ENCODE data around the gene SRPK2.
"Not testable (repeated sequence)": the region's sequence is repeated elsewhere in the genome, so short reads cannot be mapped to it uniquely, and the experiment has no call there.

The SRPK2 gene

DNA sequence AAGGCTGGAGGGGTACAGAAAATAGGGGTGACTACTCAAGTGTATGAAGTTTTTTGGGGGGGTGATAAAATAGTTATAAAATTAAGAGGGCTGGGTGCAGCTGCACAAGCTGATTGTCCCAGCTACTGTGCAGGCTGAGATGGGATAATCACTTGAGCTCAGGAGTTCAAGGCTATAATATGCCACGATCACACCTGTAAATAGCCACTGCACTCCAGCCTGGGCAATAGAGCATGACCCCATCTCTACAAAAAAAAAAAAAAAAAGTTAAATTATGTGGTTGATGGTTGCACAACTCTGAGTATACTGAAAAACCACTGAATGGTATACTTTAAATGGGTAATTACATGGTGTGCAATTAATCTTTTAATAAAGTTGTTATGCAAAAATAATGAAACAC lies 172.9 kb downstream of the SRPK2 start:
- DNase-seq = no peak

DNA sequence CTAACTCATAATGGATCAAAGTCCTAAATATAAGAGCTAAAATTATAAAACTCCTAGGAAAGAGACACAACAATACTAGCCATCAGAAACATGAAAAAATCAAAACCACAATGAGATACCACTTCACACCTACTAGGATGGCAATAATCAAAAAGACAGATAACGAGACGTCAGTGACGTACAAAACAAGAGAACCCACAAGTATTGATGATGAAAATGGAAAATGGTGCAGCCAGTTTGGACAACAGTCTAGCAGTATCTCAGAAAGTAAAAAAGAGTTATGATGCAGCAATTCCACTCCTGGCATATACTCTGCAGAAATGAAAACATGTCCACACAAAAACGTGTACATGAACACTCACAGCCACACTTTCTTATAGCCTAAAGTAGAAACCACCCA lies 173.5 kb downstream of the SRPK2 start:
- no peak for DNase-seq

DNA sequence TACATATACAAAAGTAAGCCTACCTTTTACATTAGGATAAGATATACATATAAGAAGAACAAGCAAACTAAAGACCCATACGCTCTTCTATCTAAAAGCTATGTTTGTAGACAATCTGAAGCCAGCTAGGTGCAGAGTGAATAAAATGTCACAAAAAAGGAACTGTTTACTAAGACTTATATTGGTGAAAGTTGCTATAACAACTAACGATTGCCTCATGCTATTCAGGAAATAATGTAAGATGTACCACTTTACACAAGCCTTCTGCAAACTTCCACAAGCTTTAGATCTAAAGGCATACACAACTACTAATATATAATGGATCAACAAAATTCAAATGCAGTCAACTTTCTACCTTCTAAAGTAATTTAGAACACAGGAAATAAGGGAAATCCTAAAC lies 175.1 kb downstream of the SRPK2 start:
- peak; percentile 83 for DNase-seq

DNA sequence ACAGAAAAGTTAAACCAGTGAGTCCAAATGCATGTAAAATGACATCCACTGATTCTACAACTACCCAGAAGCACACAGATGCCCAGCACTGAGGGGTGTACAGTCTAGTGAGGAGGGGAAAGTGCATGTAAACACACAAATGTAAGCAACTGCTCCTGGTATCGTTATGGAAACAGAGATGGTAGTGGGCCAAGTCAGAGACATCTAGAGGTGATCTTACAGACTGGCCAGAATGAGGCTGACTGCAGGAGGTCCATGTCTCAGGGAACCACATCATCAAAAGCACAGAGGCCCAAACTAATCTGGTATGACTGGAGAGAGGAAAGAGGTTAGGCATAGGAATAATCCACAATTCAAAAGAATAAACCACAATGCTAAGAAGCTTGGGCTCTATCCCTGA lies 176.5 kb downstream of the SRPK2 start:
- DNase-seq = no peak

DNA sequence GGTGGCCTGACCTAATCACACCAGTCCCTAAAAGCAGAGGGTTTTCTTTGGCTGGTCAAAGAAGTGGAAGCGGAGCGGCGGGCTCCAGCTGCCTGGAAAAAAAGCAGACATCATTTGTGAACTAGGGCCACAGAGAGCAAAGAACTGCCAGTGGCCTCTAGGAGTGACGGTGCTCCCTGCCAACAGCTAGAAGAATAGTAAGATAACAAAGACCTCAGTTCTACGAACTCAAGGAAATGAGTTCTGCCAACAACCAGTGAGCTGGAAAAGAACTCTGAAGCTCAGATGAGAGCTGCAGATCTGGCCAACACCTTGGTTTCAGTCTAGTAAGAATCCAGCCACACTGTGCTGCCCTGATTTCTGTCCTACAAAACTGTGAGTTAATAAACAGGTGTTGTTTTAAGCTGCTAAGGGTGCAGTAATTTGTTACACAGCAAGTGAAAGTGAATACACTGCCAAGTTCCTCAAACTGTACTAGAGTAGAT lies 178.0 kb downstream of the SRPK2 start:
- peak; percentile 27 for DNase-seq

DNA sequence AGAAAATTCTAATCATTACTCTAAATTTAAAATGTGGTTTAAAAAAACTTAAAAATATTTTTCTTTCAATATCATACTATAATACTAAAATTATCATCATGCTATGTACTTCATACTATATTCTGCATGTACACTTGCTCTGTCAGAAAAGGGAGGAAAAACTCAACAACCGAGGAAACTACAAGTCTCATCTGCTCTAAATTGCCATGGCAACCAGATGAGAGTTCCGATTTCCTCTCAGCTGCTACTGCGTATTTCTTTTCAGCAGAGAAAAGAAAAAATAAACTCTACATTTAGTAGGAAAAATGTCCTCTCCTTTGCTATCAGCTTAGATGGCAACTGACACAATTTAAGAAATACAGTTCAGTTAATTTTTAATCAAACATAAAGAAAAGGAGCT lies 178.9 kb downstream of the SRPK2 start:
- no peak for DNase-seq

DNA sequence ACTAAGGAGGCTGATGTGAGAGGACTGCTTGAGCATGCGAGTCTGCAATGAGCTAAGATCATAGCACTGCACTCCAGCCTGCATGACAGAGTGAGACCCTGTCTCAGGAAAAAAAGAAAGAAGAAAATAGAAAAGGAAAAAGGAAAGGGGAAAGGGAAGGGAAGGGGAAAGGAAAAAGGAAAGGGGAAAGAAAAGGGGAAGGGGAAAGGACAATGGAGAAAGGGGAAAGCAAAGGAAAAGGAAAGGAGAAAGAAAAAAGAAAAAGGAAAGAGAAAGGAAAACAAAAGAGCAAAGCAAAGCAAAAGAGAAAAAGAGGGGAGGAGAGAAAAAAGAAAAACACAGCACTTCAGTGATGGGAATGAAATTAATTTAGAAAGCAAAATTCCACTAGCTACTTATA lies 179.3 kb downstream of the SRPK2 start:
- no peak for DNase-seq

DNA sequence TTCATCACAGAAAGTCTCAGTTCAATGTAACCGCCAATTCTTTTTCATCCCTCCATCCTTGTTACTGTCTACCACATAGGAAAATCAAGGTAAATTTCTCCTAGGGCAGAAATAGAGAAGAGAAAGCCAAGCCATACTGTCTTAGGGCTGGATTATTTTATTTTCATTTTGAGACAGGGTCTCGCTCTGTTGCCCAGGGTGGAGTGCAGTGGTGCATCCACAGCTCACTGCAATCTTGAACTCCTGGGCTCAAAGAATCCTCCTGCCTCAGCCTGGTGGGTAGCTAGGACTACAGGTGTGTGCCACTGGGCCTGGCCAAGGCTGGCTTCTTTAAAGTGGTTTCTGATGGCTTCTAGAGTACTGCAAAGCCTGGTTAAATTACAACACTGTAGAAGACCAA lies 181.7 kb downstream of the SRPK2 start:
- DNase-seq = no peak

DNA sequence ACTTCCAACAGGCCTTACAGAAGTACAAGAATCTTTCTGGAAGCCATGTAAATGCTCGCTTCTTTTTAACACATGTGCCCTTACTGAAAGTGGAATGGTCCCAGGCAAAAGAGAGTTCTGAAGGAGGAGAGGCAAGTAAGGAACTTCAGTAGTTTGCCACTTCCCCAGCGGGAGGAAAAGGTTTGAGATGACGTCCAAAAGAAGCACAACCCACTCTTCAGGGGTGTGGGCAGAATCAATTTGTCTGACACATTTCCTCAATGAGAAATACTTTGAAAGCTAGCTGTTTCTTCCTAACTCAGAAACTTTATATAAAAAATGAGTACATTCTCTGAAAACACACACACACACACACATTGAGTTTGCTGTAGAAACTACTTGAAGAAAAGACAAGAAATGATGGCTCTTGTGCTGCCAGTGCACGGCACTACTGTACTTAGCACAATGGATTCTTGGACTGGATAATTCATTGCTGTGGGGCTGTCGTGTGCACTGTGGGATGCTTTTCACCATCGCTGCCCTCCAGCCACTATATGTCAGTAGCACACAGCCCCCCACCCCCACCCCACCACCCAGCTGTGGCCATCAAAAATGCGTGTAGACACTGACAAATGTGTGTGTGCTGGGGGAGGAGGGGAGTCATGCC lies 183.0 kb downstream of the SRPK2 start:
- DNase-seq = peak; percentile 34

DNA sequence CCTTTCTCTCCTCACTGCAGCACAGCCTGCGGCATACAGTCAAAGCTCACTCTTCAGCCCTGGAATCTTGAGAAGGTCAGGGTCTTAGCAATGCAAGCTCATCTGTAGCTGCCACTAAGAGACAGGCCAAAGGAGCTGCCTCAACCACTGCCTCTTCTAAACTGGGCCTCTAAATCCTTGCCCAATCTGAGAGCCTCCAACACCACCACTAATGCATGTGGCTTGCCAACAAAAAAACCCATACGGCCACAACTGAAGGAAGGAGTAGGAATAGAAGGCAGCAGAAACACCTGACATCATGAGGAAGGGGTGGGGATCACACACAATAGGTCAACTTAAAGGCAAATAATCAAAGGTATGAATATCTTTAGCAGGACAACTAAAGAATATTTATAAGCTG lies 183.8 kb downstream of the SRPK2 start:
- no peak for DNase-seq

DNA sequence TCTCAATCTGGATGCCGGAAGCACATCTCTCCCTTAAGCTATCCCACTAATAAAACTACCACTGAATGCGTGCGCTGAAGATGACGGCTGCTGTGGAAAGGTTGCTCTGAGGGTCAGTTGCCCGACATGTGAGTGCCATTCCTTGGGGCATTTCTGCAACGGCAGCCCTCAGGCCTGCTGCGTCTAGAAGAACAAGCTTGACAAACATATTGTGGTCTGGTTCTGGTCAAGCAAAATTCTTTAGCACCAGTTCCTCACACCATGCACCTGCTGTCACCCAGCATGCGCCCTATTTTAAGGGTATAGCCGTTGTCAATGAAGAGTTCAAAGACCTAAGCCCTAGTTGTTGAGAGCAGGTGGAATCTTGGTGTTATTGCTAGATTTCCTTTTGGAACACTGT lies 184.2 kb downstream of the SRPK2 start:
- no peak for DNase-seq

DNA sequence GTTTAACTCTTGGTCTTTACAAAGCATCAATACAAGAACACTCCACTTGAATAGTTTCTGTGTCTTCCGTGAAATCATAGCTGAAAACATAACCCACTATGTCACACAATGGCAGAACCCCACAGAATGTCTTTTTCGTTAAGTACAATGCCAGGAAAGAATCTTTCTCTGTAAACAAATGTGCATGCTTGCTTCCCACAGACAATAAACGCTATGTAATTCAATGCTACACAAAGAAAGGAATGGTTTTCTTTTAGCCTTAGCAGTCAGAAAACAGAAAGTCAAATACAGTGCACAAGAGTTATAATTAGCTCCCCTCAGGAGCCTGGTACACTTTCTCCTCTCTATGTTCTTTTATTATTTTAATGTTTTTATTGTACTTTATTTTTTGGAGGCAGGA lies 186.1 kb downstream of the SRPK2 start:
- no peak for DNase-seq

DNA sequence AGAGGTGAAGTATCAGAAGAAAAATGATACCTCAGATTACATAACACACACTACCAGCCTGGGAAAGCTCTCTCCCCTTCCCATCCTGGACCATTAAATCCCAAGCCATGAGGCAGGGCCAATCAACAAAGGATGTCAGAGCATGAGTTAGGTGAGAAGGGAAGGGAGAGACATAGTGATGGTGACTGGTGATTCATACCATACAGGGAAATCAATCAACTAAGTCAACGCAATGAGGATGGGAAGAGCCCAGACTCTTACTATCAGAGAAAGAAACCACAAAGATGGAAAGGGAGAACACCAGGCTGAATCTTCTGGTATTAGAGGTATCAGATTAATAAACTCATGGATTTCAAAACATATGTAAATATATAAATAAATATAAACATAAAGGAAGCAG lies 189.3 kb downstream of the SRPK2 start:
- DNase-seq = no peak

DNA sequence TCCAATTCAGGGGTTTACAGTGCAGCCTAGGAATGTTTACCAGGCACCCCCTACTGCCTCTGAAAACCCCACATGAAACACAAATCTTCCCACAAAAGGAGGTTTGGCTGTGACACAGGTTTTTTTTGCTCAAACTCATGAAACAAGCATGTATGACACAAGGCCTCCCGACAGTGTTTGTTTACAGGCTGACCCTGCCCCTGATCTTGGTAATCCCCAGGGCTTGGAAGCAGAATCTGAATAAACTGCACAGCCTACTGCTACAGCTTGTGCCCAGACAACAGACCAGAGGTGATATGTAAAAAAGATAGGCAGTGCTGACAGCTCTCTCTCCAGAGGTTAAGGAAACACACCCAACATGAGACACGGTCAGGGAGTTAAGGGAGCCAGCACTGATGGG lies 190.5 kb downstream of the SRPK2 start:
- no peak for DNase-seq

DNA sequence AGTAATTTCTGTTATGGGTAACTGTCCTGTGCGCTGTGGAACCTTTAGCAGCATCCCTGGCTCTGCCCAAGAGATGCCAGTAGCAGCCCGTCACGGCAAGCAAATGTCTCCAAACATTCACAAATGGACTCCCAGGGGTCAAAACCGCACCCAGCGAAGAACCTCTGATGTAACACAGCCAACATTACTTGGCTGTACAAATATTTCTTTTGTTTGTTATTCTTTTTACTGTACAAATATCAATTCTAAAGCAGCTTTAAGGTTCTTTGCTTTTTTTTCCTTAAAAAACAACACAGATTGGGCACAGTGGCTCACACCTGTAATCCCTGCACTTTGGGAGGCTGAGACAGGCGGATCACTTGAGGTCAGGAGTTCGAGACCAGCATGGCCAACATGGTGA lies 192.2 kb downstream of the SRPK2 start:
- DNase-seq = no peak

DNA sequence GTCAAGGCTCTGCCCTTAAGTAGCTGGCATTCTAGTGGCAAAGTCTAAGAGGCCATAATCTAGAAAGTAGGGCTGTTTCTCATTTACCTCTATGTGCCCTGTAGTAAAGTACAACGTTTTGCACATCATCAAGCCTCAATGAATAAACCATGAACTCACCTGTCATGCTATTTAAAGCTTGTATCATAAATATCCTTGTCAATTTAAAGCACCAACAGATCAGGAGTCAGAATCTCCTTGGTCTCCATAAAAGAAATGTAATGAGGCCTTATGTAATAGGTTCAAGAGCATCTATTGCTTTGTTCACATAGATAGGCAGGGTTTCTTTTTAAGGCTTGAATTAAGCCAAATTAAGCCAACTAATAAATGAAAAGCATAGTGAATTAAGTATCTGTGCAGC lies 192.8 kb downstream of the SRPK2 start:
- DNase-seq = no peak

DNA sequence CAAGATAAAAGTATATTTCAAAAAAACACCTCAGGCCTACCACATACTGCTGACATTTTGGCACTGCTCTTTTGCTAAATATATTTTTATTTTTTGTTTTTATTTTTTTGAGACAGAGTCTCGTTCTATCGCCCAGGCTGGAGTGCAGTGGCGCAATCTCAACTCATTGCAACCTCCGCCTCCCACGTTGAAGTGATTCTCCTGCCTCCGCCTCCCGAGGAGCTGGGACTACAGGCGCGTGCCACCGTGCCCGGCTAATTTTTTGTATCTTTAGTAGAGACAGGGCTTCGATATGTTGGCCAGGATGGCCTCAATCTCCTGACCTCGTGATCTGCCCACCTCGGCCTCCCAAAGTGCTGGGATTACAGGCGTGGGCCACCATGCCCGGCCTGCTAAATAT lies 193.8 kb downstream of the SRPK2 start:
- not testable (repeated sequence) for DNase-seq

DNA sequence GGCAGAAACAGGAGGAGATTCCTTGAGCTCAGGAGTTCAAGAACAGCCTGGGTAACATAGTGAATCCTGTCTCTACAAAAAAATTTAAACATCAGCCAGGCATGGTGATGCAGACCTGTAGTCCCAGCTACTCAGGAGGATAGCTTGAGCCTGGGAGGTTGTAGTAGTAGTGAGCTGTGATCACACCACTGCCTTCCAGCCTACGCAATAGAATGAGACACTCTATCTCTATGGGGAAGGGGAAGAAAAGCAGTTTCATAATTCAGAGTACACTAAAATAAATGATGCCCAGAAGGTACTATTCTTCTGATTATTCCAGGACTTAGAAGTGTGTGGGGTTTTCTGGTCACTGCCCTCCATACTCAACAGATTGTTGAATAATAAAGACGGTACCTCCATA lies 197.4 kb downstream of the SRPK2 start:
- DNase-seq = peak; percentile 61

DNA sequence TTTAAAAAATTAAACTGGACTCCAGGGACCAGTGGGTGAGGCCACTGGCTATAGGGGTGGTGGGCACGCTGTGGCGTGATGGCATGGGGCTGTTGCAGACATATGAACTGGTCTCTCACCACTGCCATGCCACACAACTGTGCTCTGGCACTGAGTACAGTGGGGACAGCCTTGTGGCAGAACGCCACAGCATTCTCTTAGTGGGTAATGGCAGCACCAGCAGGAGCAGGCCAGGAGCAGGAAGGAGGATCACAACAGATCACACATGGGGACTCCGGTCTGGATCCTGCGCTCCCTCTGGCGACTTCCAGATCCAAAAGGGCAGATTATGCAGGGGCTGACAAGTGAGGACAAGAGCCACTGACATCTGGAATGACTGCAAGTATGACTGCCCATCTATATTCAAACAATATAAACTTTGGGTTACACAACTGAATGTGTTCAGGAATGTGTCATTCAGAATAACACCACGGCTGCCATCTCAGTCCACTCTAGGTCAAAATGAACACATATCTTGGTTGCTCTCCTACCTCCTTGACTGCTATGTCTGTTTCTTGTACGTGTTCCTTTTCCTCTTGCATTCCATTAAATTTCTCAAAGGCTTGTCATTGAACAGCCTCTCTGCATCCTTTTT lies 198.7 kb downstream of the SRPK2 start:
- no peak for DNase-seq

DNA sequence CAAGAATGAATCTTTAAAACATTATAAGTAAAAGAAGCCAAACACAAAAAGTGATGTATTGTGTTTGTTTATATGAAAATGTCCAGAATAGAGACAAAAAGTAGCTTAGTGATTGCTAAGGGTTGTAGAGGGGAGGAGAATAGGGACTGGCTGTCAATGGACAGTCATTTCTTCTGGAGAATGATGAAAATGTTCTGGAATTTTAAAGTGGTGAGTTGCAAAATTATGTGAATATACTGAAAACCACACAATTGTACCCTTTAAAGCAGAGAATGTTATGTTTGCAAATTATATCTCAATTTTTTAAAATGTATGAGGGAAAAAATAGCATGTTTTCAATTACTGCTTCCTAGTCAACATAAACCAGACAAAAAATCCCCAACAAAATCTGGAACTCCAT lies 200.5 kb downstream of the SRPK2 start:
- DNase-seq = no peak

DNA sequence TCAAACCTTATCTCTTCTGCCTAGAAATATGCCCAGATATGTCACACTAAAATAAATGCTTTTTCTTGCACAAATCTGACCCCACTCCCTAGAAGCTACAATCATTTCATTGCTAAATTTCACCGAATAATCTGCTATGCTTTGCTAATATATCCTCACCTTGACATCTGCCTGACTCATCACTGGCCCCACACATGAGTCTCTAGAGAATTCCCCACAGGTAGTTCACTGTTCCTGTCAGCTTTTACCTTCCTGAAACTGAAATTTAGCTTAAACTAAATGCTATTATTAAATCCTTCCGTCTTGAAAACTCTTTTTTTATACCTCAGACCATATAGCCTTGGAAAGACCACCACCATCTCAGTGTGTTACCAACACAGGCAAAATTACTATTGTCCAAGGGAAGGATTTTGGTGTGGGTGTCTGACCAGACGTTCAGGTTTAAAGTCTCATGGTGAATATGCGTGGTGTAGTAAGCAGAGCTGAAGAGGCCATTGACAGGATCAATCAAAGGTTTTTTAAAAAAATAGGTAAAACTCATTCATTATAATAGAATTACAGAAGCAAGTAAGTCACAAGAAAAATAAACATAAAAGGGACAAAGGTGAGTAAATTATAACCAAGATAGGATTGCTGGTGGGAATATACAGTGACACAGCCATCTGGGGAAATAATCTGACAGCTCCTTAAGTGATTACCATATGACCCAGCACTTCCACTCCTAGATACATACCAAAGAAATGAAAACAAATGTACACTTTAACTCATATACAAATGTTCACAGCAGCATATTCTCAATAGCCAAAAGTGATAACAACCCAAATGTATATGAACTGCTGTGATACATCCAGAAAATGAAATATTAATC lies 201.2 kb downstream of the SRPK2 start:
- no peak for DNase-seq

DNA sequence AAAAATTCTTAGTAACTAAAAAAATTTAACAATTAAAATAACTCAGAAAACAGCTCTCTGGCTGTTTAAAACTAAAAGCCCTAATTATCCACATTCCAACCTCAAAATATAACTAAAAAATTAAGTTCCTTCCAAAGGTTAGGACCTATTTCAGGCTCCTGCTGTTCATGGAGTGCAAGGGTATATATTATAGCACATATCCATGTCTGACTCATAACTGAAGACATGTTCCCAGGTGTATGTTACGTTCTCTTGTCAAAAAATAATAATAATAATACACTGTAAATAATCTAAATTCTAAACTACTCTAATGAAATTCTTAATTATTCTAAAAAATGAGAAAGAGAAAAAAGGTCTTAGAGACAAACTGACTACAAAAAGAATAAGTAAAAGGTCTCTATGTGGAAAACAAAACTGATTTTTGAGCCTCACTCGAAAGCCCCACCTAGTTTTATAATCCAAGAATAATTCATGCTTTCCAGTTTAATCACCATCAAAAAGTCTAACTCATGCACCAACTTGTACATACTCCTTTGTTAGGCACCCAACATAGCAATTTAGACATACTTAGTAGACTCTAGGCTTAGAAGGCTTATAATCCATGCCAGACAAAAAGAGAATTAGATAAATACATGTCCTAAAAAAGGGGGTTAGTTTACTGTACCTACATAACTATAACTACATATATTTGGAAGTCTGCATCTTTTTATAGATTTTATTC lies 203.3 kb downstream of the SRPK2 start:
- DNase-seq = no peak

DNA sequence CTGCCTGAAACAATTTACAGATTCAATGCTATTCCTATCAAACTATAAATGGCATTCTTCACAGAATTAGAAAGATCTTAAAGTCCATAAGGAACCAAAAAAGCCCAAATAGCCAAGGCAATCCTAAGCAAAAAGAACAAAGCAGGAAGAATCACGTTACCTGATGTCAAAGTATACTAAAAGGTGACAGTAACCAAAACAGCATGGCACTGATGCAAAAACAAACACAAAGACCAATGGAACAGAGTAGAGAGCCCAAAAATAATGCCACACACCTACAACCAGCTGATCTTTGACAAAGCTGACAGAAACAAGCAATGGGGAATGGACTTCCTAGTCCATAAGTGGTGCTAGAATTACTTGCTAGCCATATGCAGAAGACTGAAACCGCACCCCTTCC lies 208.7 kb downstream of the SRPK2 start:
- no peak for DNase-seq

Data from MV-4-11 (cell line).